Cardiac fibroblast (primary cell): ENCODE measurements around the gene KICS2.
"Not testable (repeated sequence)": the region's sequence is repeated elsewhere in the genome, so short reads cannot be mapped to it uniquely, and the experiment has no call there.

Source experiments
- DNase-seq, 2 donors: peaks; one replicate each; pipeline versions ENCODE4 v3.0.0 to v3.0.0-alpha.2; 2010; ENCODE audit warnings: low read depth in 2 of 2
- H3K4me3 ChIP-seq, 2 donors: replicated peaks in 1 of 2; 1 replicate in 1 of 2; 2 replicates in 1 of 2; pipeline ENCODE4 v1.5.1; 2011; ENCODE audit warnings: low read depth in 2 of 2, low read length in 2 of 2, mild to moderate bottlenecking in 2 of 2, moderate library complexity in 1 of 2
- CTCF ChIP-seq: IDR thresholded peaks from one replicate; pipeline ENCODE4 v1.5.1; 2011; ENCODE audit warnings: low read depth, mild to moderate bottlenecking, low read length, inconsistent platforms

KICS2 gene

GRCh38 chr12:64219145-64219544 lies 3.0 kb downstream of the KICS2 start:
- DNase-seq, result peak in 1 of 2 donors; percentile 6
- no peak overlapping the region for H3K4me3 ChIP-seq
- TF ChIP-seq CTCF, result no peak

GRCh38 chr12:64218597-64218996 lies 3.5 kb downstream of the KICS2 start:
- no peak for TF ChIP-seq CTCF
- no peak for DNase-seq
- H3K4me3 ChIP-seq, result no peak overlapping the region

- not testable (repeated sequence) for H3K4me3 ChIP-seq, DNase-seq
Observed at GRCh38 chr12:64217643-64218042, 4.5 kb downstream of the KICS2 start.

- H3K4me3 ChIP-seq, result no peak overlapping the region
- no peak for DNase-seq
- no peak for TF ChIP-seq CTCF
Observed at GRCh38 chr12:64216239-64216638, 5.9 kb downstream of the KICS2 start.

GRCh38 chr12:64212119-64212746 lies 9.9 kb downstream of the KICS2 start:
- no peak for DNase-seq
- H3K4me3 ChIP-seq, result no peak overlapping the region
- TF ChIP-seq CTCF, result no peak

- DNase-seq, result no peak
- no peak for TF ChIP-seq CTCF
- H3K4me3 ChIP-seq, result no peak overlapping the region
Observed at GRCh38 chr12:64207453-64207852, 14.6 kb downstream of the KICS2 start.

GRCh38 chr12:64205542-64205941 lies 16.6 kb downstream of the KICS2 start:
- no peak for TF ChIP-seq CTCF
- no peak overlapping the region for H3K4me3 ChIP-seq

More at GRCh38 chr12:64205542-64205941, 16.6 kb downstream of the KICS2 start:
- no peak for DNase-seq
